DND-41 (cell line): ENCODE measurements around the gene PSMD8.
"Not testable (repeated sequence)": the region's sequence is repeated elsewhere in the genome, so short reads cannot be mapped to it uniquely, and the experiment has no call there.

Experiments
- ATAC-seq: fragments of 200-7000 bp; cut with Tn5 transposase; 3 replicates; pipeline ENCODE4 v1.9.1; 2021; ENCODE audit warnings: low read depth; ENCODE audit not compliant: insufficient read depth
- DNase-seq: peaks from one replicate; pipeline ENCODE4 v3.0.0-alpha.2; 2020
- H2AFZ ChIP-seq: 2 replicates; pipeline ENCODE4 v1.6.0; 2012; ENCODE audit warnings: low read depth, low read length
- H3K27ac ChIP-seq: 2 replicates; pipeline ENCODE4 v1.5.1; 2012; ENCODE audit warnings: low read length, inconsistent platforms
- H3K27me3 ChIP-seq: fragments of 200-600 bp; sonication (generic); 2 replicates; pipeline ENCODE4 v1.6.0; 2012; ENCODE audit warnings: low read length, mild to moderate bottlenecking, inconsistent platforms; ENCODE audit not compliant: insufficient read depth, poor library complexity
- H3K36me3 ChIP-seq: 2 replicates; pipeline ENCODE4 v1.5.1; 2012; ENCODE audit warnings: low read length, inconsistent platforms; ENCODE audit not compliant: insufficient read depth
- H3K4me1 ChIP-seq: 2 replicates; pipeline ENCODE4 v1.5.1; 2012; ENCODE audit warnings: mild to moderate bottlenecking, low read length; ENCODE audit not compliant: insufficient read depth
- H3K4me2 ChIP-seq: 2 replicates; pipeline ENCODE4 v1.6.0; 2012; ENCODE audit warnings: mild to moderate bottlenecking, moderate library complexity, low read length, inconsistent platforms; ENCODE audit not compliant: insufficient read depth
- H3K4me3 ChIP-seq, 2 experiments: fragments of 200-600 bp in 1 of 2; shearing (Covaris generic) in 1 of 2; 2 replicates each; pipeline ENCODE4 v1.5.1; 2012 to 2016; ENCODE audit warnings: inconsistent platforms in 2 of 2, low read length in 2 of 2, mild to moderate bottlenecking in 2 of 2, low read depth in 1 of 2, moderate library complexity in 1 of 2
- H3K79me2 ChIP-seq: 2 replicates; pipeline ENCODE4 v1.6.0; 2012; ENCODE audit warnings: low read length, inconsistent platforms; ENCODE audit not compliant: insufficient read depth
- H3K9ac ChIP-seq: 2 replicates; pipeline ENCODE4 v1.6.0; 2012; ENCODE audit warnings: low read depth, mild to moderate bottlenecking, inconsistent platforms, low read length, moderate library complexity
- H3K9me3 ChIP-seq: 2 replicates; pipeline ENCODE4 v1.5.1; 2012; ENCODE audit warnings: low read length, moderate library complexity, mild to moderate bottlenecking, inconsistent platforms; ENCODE audit not compliant: insufficient read depth, severe bottlenecking
- H4K20me1 ChIP-seq: 2 replicates; pipeline ENCODE4 v1.6.0; 2012; ENCODE audit warnings: low read length; ENCODE audit not compliant: insufficient read depth
- CTCF ChIP-seq: IDR thresholded peaks from 2 replicates; pipeline ENCODE4 v1.5.1; 2012; ENCODE audit warnings: borderline replicate concordance, low read length, moderate library complexity, mild to moderate bottlenecking; ENCODE audit not compliant: poor library complexity, severe bottlenecking; ENCODE audit errors: extremely low read depth
- EZH2 ChIP-seq: IDR thresholded peaks from 3 replicates; pipeline ENCODE4 v1.6.1; 2012; ENCODE audit warnings: borderline replicate concordance, low read depth, mild to moderate bottlenecking, moderate library complexity, low read length, inconsistent platforms; ENCODE audit not compliant: severe bottlenecking

Gene PSMD8

GRCh38 chr19:38362076-38362945 is 12.1 kb upstream of the PSMD8 start:
- H3K4me1 ChIP-seq, result no peaks in the 10 kb centered on the region
- H4K20me1 ChIP-seq, result no peaks in the 10 kb centered on the region; the same call in 1 of the 2 replicates
- TF ChIP-seq EZH2, result no peak
- TF ChIP-seq CTCF, result no peak
- H3K9me3 ChIP-seq, result peaks cover 4% of the 10 kb centered on the region
- peaks cover 4% of the 10 kb centered on the region for H3K27me3 ChIP-seq
- H3K4me3 ChIP-seq, result no peak overlapping the region
- no peak overlapping the region for H3K27ac ChIP-seq
- no peak for ATAC-seq
- H2AFZ ChIP-seq, result no peak overlapping the region
- no peak for DNase-seq
- no peak overlapping the region for H3K4me2 ChIP-seq
- H3K36me3 ChIP-seq, result no peaks in the 10 kb centered on the region
- H3K79me2 ChIP-seq, result no peaks in the 10 kb centered on the region
- no peak overlapping the region for H3K9ac ChIP-seq

GRCh38 chr19:38362946-38363688 is 11.3 kb upstream of the PSMD8 start:
- H3K27ac ChIP-seq, H3K4me2 ChIP-seq, H3K79me2 ChIP-seq, H3K9me3 ChIP-seq, H3K27me3 ChIP-seq, H3K4me1 ChIP-seq, H3K4me3 ChIP-seq, H2AFZ ChIP-seq, H3K9ac ChIP-seq, H4K20me1 ChIP-seq, DNase-seq, ATAC-seq, H3K36me3 ChIP-seq: not testable (repeated sequence)

- H2AFZ ChIP-seq, result no peak overlapping the region
- TF ChIP-seq CTCF (no peak), EZH2 (no peak)
- H3K27me3 ChIP-seq, result no peaks in the 10 kb centered on the region
- no peaks in the 10 kb centered on the region for H3K4me1 ChIP-seq
- H3K4me2 ChIP-seq, result no peak overlapping the region
- no peak for DNase-seq
- no peaks in the 10 kb centered on the region for H3K36me3 ChIP-seq
- peaks cover 4% of the 10 kb centered on the region for H3K9me3 ChIP-seq
- no peaks in the 10 kb centered on the region for H3K79me2 ChIP-seq
- H3K4me3 ChIP-seq, result no peak overlapping the region
- no peaks in the 10 kb centered on the region; the same call in 1 of the 2 replicates for H4K20me1 ChIP-seq
- H3K9ac ChIP-seq, result no peak overlapping the region
- ATAC-seq, result no peak
- H3K27ac ChIP-seq, result no peak overlapping the region
Observed at GRCh38 chr19:38367041-38367440, 7.3 kb upstream of the PSMD8 start.

GRCh38 chr19:38369584-38369983 is 4.8 kb upstream of the PSMD8 start:
- TF ChIP-seq CTCF (no peak), EZH2 (no peak)
- H3K4me3 ChIP-seq, result no peak overlapping the region
- no peak overlapping the region for H2AFZ ChIP-seq
- H3K36me3 ChIP-seq, result no peaks in the 10 kb centered on the region
- no peak for ATAC-seq
- no peak overlapping the region for H3K9ac ChIP-seq
- peaks cover 7% of the 10 kb centered on the region for H3K4me1 ChIP-seq
- H4K20me1 ChIP-seq, result no peaks in the 10 kb centered on the region; the same call in 1 of the 2 replicates
- peaks cover 3% of the 10 kb centered on the region for H3K9me3 ChIP-seq
- no peak overlapping the region for H3K27ac ChIP-seq
- no peak overlapping the region for H3K4me2 ChIP-seq
- no peaks in the 10 kb centered on the region; the same call in 1 of the 2 replicates for H3K79me2 ChIP-seq
- H3K27me3 ChIP-seq, result no peaks in the 10 kb centered on the region
- DNase-seq, result no peak
